ENCODE data around the gene MYF5. TPM values are rescaled to one million over a fixed set of nuclear protein-coding genes. Genes with fewer than 3 reads are reported as not detected.

MYF5 gene
- total RNA-seq, 2 donors from 2014 or later = not detected

GRCh38 chr12:80707830-80708258, 8.9 kb upstream of the MYF5 start:
- H3K9me3 ChIP-seq = no peaks in the 10 kb centered on the region
- H3K4me3 ChIP-seq = no peak overlapping the region
- no peak for TF ChIP-seq CTCF (IDR thresholded peaks at IDR 0.05)
- H3K36me3 ChIP-seq = no peaks in the 10 kb centered on the region
- H3K27ac ChIP-seq = no peak overlapping the region
- H3K4me1 ChIP-seq = no peaks in the 10 kb centered on the region
- intact Hi-C loops (cut with DNase I) = no loop called here
- peaks cover 10% of the 10 kb centered on the region for H3K27me3 ChIP-seq
- H3K9ac ChIP-seq (ENCODE audit: low read depth in 2 of 2, low read length in 2 of 2) = no peak overlapping the region
- DNase-seq = no peak

GRCh38 chr12:80708259-80708974, 8.3 kb upstream of the MYF5 start:
- intact Hi-C loops (cut with DNase I) = no loop called here
- H3K27me3 ChIP-seq = peaks cover 10% of the 10 kb centered on the region
- no peak for DNase-seq
- H3K9ac ChIP-seq (ENCODE audit: low read depth in 2 of 2, low read length in 2 of 2) = no peak overlapping the region
- no peaks in the 10 kb centered on the region for H3K4me1 ChIP-seq
- TF ChIP-seq CTCF (IDR thresholded peaks at IDR 0.05) = no peak
- H3K36me3 ChIP-seq = no peaks in the 10 kb centered on the region
- no peak overlapping the region for H3K27ac ChIP-seq
- H3K4me3 ChIP-seq = no peak overlapping the region
- H3K9me3 ChIP-seq = no peaks in the 10 kb centered on the region

GRCh38 chr12:80708975-80709328, 7.8 kb upstream of the MYF5 start:
- DNase-seq = no peak
- no peaks in the 10 kb centered on the region for H3K9me3 ChIP-seq
- H3K27ac ChIP-seq = no peak overlapping the region
- no peak for TF ChIP-seq CTCF (IDR thresholded peaks at IDR 0.05)
- intact Hi-C loops (cut with DNase I) = no loop called here
- H3K4me3 ChIP-seq = no peak overlapping the region
- H3K4me1 ChIP-seq = no peaks in the 10 kb centered on the region
- peaks cover 10% of the 10 kb centered on the region for H3K27me3 ChIP-seq
- no peaks in the 10 kb centered on the region for H3K36me3 ChIP-seq
- H3K9ac ChIP-seq (ENCODE audit: low read depth in 2 of 2, low read length in 2 of 2) = no peak overlapping the region

GRCh38 chr12:80709811-80710726, 6.6 kb upstream of the MYF5 start:
- TF ChIP-seq CTCF (IDR thresholded peaks at IDR 0.05) = no peak
- peaks cover 10% of the 10 kb centered on the region for H3K27me3 ChIP-seq
- H3K4me3 ChIP-seq = no peak overlapping the region
- DNase-seq = no peak
- H3K27ac ChIP-seq = no peak overlapping the region
- no peaks in the 10 kb centered on the region for H3K36me3 ChIP-seq
- no peaks in the 10 kb centered on the region for H3K4me1 ChIP-seq
- no peak overlapping the region for H3K9ac ChIP-seq (ENCODE audit: low read depth in 2 of 2, low read length in 2 of 2)
- no peaks in the 10 kb centered on the region for H3K9me3 ChIP-seq
- intact Hi-C loops (cut with DNase I) = no loop called here

- Histone ChIP-seq H3K9me3 (no peaks in the 10 kb centered on the region), H3K4me3 (no peak overlapping the region), H3K4me1 (no peaks in the 10 kb centered on the region), H3K27me3 (peaks cover 10% of the 10 kb centered on the region), H3K36me3 (no peaks in the 10 kb centered on the region), H3K27ac (no peak overlapping the region), H3K9ac (ENCODE audit: low read depth in 2 of 2, low read length in 2 of 2) (no peak overlapping the region)
- TF ChIP-seq CTCF (IDR thresholded peaks at IDR 0.05) = no peak
- intact Hi-C loops (cut with DNase I) = no loop called here
- no peak for DNase-seq
Measured at GRCh38 chr12:80710727-80711449, 5.8 kb upstream of the MYF5 start.
